ENCODE data around the gene SEPTIN2.
"Not testable (repeated sequence)": the region's sequence is repeated elsewhere in the genome, so short reads cannot be mapped to it uniquely, and the experiment has no call there.

Gene SEPTIN2

GRCh38 chr2:241315879-241316631, at the start of gene SEPTIN2:
Gene SEPTIN2 (plus strand): TSS chr2:241315925. CDS start chr2:241324233, 8,308 bp downstream.
- peak in 1 of 2 experiments; percentile 59 for DNase-seq (ENCODE audit: low read depth in 2 of 2)

GRCh38 chr2:241267249-241268067, 48.3 kb upstream of the SEPTIN2 start:
- DNase-seq (ENCODE audit: low read depth in 2 of 2): no peak

- DNase-seq (ENCODE audit: low read depth in 2 of 2): no peak
Measured at GRCh38 chr2:241268306-241268705, 47.4 kb upstream of the SEPTIN2 start.

GRCh38 chr2:241268716-241269445, 46.8 kb upstream of the SEPTIN2 start:
- no peak for DNase-seq (ENCODE audit: low read depth in 2 of 2)

- DNase-seq (ENCODE audit: low read depth in 2 of 2): no peak
Measured at GRCh38 chr2:241269707-241270520, 45.8 kb upstream of the SEPTIN2 start.

GRCh38 chr2:241270531-241270930, 45.2 kb upstream of the SEPTIN2 start:
- no peak for DNase-seq (ENCODE audit: low read depth in 2 of 2)

- peak; percentile 19 to 42 for DNase-seq (ENCODE audit: low read depth in 2 of 2)
Measured at GRCh38 chr2:241271706-241272302, 43.9 kb upstream of the SEPTIN2 start.

GRCh38 chr2:241272303-241273209, 43.2 kb upstream of the SEPTIN2 start:
- DNase-seq (ENCODE audit: low read depth in 2 of 2): peak; percentile 17 to 35

- no peak for DNase-seq (ENCODE audit: low read depth in 2 of 2)
Measured at GRCh38 chr2:241273210-241274020, 42.3 kb upstream of the SEPTIN2 start.

GRCh38 chr2:241274127-241274526, 41.6 kb upstream of the SEPTIN2 start:
- DNase-seq (ENCODE audit: low read depth in 2 of 2): no peak

GRCh38 chr2:241275504-241275903, 40.2 kb upstream of the SEPTIN2 start:
- DNase-seq (ENCODE audit: low read depth in 2 of 2): no peak

GRCh38 chr2:241275910-241276309, 39.8 kb upstream of the SEPTIN2 start:
- DNase-seq (ENCODE audit: low read depth in 2 of 2): no peak

- not testable (repeated sequence) for DNase-seq (ENCODE audit: low read depth in 2 of 2)
Measured at GRCh38 chr2:241278306-241278705, 37.4 kb upstream of the SEPTIN2 start.

GRCh38 chr2:241279413-241279812, 36.3 kb upstream of the SEPTIN2 start:
- DNase-seq (ENCODE audit: low read depth in 2 of 2): no peak

- no peak for DNase-seq (ENCODE audit: low read depth in 2 of 2)
Measured at GRCh38 chr2:241279828-241280227, 35.9 kb upstream of the SEPTIN2 start.

- no peak for DNase-seq (ENCODE audit: low read depth in 2 of 2)
Measured at GRCh38 chr2:241280291-241280690, 35.4 kb upstream of the SEPTIN2 start.

- no peak for DNase-seq (ENCODE audit: low read depth in 2 of 2)
Measured at GRCh38 chr2:241282555-241282954, 33.2 kb upstream of the SEPTIN2 start.

GRCh38 chr2:241285596-241285995, 30.1 kb upstream of the SEPTIN2 start:
- DNase-seq (ENCODE audit: low read depth in 2 of 2): no peak
